Bronchial epithelial cell (primary cell): Measurements from ENCODE around the gene C17orf113. TPM values are rescaled to one million over a fixed set of nuclear protein-coding genes. Genes with fewer than 3 reads are reported as not detected.
"Not testable (repeated sequence)": the region's sequence is repeated elsewhere in the genome, so short reads cannot be mapped to it uniquely, and the experiment has no call there.

ENCODE experiments used
- DNase-seq: peaks from one replicate; pipeline ENCODE4 v3.0.0-alpha.2; 2010; ENCODE audit warnings: low read depth
- FAIRE-seq: peaks from 2 replicates; lab custom pipeline; 2011; peaks lifted over from hg19 to GRCh38; lab: Jason Lieb, UNC
- H3K27me3 ChIP-seq: 2 replicates; pipeline ENCODE4 v1.5.1; 2011; ENCODE audit warnings: low read length; ENCODE audit not compliant: control insufficient read depth, insufficient read depth
- H3K36me3 ChIP-seq: 2 replicates; pipeline ENCODE4 v1.5.1; 2011; ENCODE audit warnings: low read length; ENCODE audit not compliant: control insufficient read depth, insufficient read depth
- H3K4me3 ChIP-seq: 2 replicates; pipeline ENCODE4 v1.5.1; 2011; ENCODE audit warnings: mild to moderate bottlenecking, low read depth, low read length, control low read depth
- total RNA-seq: library from RNA; depleted of rRNA; stranded (reverse); fragments of >200 nt; gene quantifications from 2 replicates; pipeline ENCODE4 v1.2.1, GENCODE V29; 2014
- TF ChIP-seq, protein P1 (sequence below): IDR thresholded peaks from 2 replicates; pipeline ENCODE4 v1.5.1; 2011; ENCODE audit warnings: mild to moderate bottlenecking, moderate library complexity, low read length, control low read depth, inconsistent platforms; ENCODE audit not compliant: insufficient read depth, severe bottlenecking

Gene C17orf113
- total RNA-seq, 1 donor from 2014 or later = 0.26 TPM

DNA sequence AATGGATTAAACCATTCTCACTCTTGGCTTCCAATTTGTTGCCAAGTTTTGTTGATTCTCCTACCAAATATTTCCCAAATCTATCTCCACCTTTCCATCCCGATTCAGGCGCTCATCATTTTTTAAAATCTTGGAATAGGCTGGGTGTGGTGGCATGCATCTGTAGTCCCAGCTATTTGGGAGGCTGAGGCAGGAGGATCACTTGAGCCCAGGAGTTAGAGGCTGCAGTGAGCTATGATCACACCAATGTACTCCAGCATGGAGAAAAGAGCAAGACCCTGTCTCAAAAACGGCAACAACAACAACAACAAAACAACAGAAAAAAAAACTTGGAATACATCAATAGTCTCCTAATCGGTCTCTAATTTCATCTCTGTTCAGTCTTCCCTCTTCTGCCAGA lies 31.4 kb downstream of the C17orf113 start:
- no peak for FAIRE-seq

DNA sequence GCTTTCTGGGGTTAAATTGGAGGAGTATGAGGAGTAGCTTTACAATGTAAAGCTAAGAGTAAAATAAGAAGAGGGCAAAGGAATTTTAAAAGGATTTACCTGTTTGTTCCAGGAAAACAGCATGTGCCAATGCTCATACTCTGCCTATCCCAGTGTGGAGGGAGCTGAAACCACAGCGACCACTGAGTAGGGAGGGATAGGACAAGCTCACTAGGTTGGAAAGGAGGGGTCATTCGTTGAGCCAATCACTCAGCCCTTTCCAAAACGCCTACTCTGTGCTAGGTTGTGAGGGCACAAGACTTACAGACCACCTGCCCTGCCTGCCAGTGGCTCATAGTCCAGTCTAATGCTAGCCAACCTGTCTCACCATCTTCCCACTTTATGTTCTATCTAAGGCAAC lies 32.1 kb downstream of the C17orf113 start:
- TF ChIP-seq, protein P1, sequence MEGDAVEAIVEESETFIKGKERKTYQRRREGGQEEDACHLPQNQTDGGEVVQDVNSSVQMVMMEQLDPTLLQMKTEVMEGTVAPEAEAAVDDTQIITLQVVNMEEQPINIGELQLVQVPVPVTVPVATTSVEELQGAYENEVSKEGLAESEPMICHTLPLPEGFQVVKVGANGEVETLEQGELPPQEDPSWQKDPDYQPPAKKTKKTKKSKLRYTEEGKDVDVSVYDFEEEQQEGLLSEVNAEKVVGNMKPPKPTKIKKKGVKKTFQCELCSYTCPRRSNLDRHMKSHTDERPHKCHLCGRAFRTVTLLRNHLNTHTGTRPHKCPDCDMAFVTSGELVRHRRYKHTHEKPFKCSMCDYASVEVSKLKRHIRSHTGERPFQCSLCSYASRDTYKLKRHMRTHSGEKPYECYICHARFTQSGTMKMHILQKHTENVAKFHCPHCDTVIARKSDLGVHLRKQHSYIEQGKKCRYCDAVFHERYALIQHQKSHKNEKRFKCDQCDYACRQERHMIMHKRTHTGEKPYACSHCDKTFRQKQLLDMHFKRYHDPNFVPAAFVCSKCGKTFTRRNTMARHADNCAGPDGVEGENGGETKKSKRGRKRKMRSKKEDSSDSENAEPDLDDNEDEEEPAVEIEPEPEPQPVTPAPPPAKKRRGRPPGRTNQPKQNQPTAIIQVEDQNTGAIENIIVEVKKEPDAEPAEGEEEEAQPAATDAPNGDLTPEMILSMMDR = no peak
- FAIRE-seq (no peak), DNase-seq (no peak)
- peak overlapping the region; percentile 85 for H3K4me3 ChIP-seq
- no peaks in the 10 kb centered on the region for H3K27me3 ChIP-seq
- peaks cover 12% of the 10 kb centered on the region for H3K36me3 ChIP-seq

More for the DNA sequence above, 31.4 kb downstream of the C17orf113 start:
- TF ChIP-seq, protein P1 = no peak
- H3K36me3 ChIP-seq = peaks cover 18% of the 10 kb centered on the region
- no peak overlapping the region for H3K4me3 ChIP-seq
- H3K27me3 ChIP-seq = no peaks in the 10 kb centered on the region
- no peak for DNase-seq

DNA sequence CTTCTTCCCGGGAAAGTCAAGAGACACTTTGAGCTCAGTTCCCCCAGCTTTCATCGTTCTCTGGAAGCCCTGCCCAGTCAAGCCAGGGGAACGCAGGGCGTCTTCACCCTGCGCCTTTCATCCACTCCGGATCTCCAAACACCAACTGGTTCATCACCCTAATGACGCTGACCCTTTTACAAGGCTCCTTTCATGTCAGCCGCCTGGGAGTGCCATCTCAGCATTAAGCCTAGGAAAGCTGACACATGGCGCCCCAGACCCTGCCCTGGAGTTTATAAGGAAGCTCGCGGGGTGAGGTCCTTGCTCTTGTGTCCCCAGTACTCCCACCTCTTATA lies 32.6 kb downstream of the C17orf113 start:
- FAIRE-seq (no peak), DNase-seq (peak; percentile 64)
- TF ChIP-seq, protein P1 = no peak

DNA sequence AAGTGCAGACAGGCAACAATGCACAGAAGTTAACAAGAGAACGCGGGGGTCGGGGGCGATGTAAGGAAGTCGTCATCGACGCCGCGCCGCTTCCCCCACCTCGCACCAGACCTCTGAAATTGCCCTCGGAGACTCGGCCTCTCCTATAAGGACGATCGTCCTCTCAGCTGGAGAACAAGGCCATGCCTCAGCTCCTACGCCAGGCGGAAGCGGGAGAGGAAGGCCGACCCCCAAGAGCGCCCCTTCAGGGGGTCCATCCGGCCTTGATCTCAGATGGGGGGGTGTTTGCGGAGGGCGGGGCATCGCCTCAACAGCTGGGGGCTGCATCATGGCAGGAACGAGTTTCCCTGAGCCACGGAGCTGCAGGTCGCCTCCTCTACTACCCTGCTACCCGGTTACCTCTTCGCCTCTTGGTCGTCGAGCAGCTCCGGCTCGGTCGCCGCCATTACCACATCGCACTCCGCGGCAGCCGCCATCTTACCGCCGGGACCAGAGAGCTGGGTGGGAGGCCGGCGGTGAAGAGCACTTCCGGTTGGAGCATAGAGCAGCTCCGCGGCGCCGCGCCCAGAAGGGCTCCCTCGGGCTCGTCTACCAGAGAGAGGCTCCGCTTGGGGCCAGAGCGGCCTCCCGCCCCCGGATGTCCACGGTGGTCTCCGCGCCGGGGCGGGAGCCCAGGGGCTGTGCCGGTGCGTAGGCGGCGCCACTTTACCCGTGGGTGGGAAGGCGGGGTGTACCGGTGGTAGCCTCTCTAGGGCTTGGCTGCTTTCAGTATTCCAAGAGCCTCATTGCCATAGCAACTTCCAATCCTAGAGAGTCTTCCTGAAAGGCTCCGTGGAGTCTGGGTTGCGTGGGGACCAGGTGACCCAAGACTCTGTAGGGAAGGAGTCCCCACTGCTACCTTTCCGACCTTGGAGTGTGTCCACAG lies 33.2 kb downstream of the C17orf113 start, which contains the start of gene DNAJC7:
DNAJC7 (minus strand) TSS at position 499 of the 925 bp plus-strand sequence; CDS start at position 476, 23 bp downstream.
- Histone ChIP-seq H3K27me3 (no peaks in the 10 kb centered on the region), H3K36me3 (peaks cover 3% of the 10 kb centered on the region), H3K4me3 (peak within 1 kb of the TSS; percentile 85)
- TF ChIP-seq, protein P1 = no peak
- DNase-seq (peak; percentile 70), FAIRE-seq (no peak)

More for the DNA sequence above, 32.6 kb downstream of the C17orf113 start:
- Histone ChIP-seq H3K4me3 (peak overlapping the region; percentile 85), H3K27me3 (no peaks in the 10 kb centered on the region), H3K36me3 (peaks cover 10% of the 10 kb centered on the region)

- DNase-seq (peak; percentile 23), FAIRE-seq (no peak)
- Histone ChIP-seq H3K36me3 (no peaks in the 10 kb centered on the region), H3K27me3 (no peaks in the 10 kb centered on the region), H3K4me3 (peak overlapping the region; percentile 85)
- TF ChIP-seq, protein P1 = no peak
These were observed 34.0 kb downstream of the C17orf113 start for GRCh38 chr17:42016411-42016831.

GRCh38 chr17:42013740-42014139 lies 36.7 kb downstream of the C17orf113 start:
- H3K4me3 ChIP-seq, DNase-seq, H3K36me3 ChIP-seq, FAIRE-seq, H3K27me3 ChIP-seq: not testable (repeated sequence)

DNA sequence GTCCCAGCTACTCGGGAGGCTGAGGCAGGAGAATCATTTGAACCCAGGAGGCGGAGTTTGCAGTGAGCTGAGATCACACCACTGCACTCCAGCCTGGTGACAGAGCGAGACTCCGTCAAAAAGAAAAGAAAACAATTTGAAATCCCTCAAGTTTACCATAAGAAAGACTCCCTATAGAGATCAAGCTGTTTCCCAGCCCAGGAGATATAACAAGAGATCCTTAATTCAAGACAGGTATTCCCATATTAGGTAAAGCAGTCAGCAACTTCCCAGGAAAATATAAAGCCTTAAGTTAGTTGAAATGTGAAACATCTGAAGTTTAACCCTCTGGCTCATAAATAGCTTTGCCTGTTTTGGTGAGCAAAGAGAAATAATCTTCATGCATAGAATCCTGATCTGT lies 38.0 kb downstream of the C17orf113 start:
- FAIRE-seq = not testable (repeated sequence)

More for the DNA sequence above, 38.0 kb downstream of the C17orf113 start:
- not testable (repeated sequence) for H3K36me3 ChIP-seq, H3K4me3 ChIP-seq, H3K27me3 ChIP-seq, DNase-seq
